Breast epithelium (tissue), 3 donors: ENCODE measurements around the gene LYSMD1.
"Not testable (repeated sequence)": the region's sequence is repeated elsewhere in the genome, so short reads cannot be mapped to it uniquely, and the experiment has no call there.

ENCODE experiments used
- CTCF ChIP-seq, 3 donors: fragments of 450-650 bp; IDR thresholded peaks; one replicate each; pipeline ENCODE4 v1.5.1; 2016 to 2017; ENCODE audit warnings: antibody characterized with exemption in 3 of 3, mild to moderate bottlenecking in 3 of 3, moderate library complexity in 3 of 3
- POLR2A ChIP-seq: fragments of 450-650 bp; IDR thresholded peaks from one replicate; pipeline ENCODE4 v1.6.1; 2016; ENCODE audit warnings: antibody characterized with exemption, mild to moderate bottlenecking, moderate library complexity
- POLR2AphosphoS5 ChIP-seq, 3 donors: sonication (generic); formaldehyde crosslinking; IDR thresholded peaks; one replicate each; pipeline ENCODE4 v1.6.1; 2017; ENCODE audit warnings: antibody characterized with exemption in 3 of 3

DNA sequence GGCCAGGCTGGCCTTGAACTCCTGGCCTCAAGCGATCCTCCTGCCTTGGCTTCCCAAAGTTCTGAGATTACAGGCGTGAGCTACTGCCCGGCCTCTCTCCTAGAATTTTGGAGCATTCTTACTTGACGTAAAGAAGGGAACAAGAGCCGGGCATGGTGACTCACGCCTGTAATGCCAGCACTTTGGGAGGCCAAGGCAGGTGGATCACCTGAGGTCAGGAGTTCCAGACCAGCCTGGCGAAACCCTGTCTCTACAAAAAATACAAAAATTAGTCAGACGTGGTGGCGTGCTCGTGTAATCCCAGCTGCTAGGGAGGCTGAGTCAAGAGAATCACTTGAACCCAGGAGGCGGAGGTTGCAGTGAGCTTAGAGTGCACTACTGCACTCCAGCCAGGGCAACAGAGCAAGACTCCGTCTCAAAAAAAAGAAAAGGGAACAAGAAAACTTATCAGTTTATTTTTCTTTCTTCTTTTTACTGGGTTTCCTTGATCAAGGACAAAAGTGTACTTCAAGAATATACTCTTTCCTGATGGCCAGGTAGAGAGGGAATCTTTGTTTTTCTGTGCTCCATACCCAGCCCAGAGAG lies 39.8 kb upstream of the LYSMD1 start:
- TF ChIP-seq CTCF (IDR thresholded peaks at IDR 0.05); POLR2A; POLR2AphosphoS5 (IDR thresholded peaks at IDR 0.05): not testable (repeated sequence)
